Tibial nerve (tissue), 4 donors: ENCODE measurements around the gene METTL14.

Experiments used
- CTCF ChIP-seq, 5 experiments: fragments of 200-600 bp in 3 of 5; fragments of 450-650 bp in 2 of 5; sonication (generic) in 3 of 5; IDR thresholded peaks; one replicate each; pipeline ENCODE4 v1.5.1; 2016 to 2019; ENCODE audit warnings: antibody characterized with exemption in 5 of 5, mild to moderate bottlenecking in 3 of 5, moderate library complexity in 2 of 5
- EP300 ChIP-seq, 2 donors: sonication (generic); formaldehyde crosslinking; IDR thresholded peaks; one replicate each; pipeline ENCODE4 v1.6.1; 2017; ENCODE audit warnings: antibody characterized with exemption in 2 of 2, mild to moderate bottlenecking in 1 of 2
- POLR2A ChIP-seq, 2 donors: fragments of 450-650 bp; IDR thresholded peaks; one replicate each; pipeline ENCODE4 v1.6.1; 2017; ENCODE audit warnings: antibody characterized with exemption in 2 of 2, mild to moderate bottlenecking in 2 of 2, moderate library complexity in 2 of 2

DNA sequence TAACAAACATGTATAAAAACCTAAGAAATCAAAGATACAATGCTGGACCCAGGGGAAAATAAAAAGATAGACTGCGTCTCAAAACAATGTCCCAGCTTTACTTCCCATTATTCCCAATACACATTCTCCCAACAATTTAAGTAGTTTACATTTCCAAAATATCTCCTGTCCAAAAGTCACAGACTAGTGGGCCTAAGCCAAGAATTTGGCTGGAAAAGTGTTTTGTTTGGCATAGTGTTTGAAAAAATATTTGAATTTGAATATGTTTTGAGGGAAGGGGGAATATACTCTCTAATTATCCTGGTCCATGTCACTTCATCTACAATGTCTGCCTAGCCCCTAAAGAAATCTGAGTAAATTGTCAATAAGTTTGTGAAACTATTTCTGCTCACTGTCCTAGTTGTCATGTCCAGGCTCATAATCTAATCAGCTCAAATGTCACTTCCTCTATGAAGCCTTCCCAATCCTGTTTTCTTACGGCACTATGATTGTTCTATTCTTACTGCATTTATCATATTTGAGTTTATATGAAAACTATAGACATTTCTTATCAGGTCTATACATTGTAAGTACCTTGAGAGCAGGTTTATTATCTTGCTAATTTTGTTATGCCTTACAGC lies 76.3 kb downstream of the METTL14 start:
- TF ChIP-seq CTCF (IDR thresholded peaks at IDR 0.05) = no peak
- TF ChIP-seq POLR2A (IDR thresholded peaks at IDR 0.05) = no peak
- TF ChIP-seq EP300 (IDR thresholded peaks at IDR 0.05) = no peak
